HG03103 (cell line): Measurements from ENCODE around the gene NUAK1.
"Not testable (repeated sequence)": the region's sequence is repeated elsewhere in the genome, so short reads cannot be mapped to it uniquely, and the experiment has no call there.

Experiments used
- ATAC-seq: cut with Tn5 transposase; IDR thresholded peaks from one replicate; pipeline ENCODE4 v1.9.1; 2021; ENCODE audit warnings: low read depth; ENCODE audit not compliant: unreplicated experiment

NUAK1 gene

DNA sequence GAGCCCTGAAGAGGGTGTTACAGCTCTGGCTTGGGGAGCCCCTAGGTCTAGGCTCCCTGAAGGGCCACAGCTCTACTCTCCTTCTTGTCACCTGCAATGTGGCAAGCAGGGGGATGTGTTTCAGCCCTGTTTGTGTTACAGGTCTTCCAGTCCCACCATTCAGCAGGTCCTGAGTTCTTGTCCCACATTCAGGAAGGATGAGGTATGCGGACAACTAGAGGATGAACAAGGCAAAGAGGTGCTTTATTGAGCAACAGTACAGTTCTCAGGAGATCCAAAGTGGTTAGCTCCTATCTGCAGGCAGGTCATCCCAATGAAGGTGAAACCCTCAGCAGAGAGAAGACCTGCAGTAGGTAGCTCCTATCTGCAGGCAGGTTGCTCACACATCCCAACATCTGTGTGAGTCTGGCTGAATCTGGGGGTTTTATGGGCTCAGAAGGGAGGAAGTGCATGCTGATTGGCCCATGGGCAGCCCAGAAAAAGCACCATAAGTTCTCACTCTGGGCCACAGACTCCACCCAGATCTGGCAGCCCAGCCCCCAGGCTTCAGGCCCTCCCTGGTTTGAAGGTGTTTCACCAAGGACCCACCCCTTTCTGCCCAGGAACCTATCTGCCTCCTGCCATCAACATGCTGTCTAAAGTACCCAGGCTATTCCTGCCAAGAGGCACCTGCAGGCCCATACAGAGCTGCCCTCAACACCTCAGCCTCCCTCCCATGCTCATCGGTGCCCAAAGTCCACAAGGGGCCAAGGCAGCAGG lies 98.9 kb downstream of the NUAK1 start:
- ATAC-seq, result no peak

DNA sequence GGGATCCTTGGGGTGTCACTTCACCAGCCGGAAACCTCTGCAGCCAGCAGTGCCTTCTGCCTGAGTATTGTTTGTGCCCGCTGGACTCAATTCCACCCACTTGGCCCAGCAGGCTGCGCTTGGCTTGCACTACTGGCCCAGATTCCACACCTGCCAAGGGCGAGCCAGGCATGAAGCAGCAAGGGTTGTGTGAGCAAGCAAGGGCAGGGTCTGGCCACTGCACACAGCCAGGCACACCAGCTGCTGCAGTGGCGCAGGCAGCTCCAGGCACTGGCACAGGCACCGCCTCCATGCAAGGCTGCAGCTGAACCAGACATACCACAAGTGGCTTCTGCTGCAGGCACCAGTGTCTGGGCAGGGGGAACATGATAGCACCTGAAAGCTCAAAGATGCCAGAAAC lies 99.5 kb downstream of the NUAK1 start:
- ATAC-seq, result no peak

DNA sequence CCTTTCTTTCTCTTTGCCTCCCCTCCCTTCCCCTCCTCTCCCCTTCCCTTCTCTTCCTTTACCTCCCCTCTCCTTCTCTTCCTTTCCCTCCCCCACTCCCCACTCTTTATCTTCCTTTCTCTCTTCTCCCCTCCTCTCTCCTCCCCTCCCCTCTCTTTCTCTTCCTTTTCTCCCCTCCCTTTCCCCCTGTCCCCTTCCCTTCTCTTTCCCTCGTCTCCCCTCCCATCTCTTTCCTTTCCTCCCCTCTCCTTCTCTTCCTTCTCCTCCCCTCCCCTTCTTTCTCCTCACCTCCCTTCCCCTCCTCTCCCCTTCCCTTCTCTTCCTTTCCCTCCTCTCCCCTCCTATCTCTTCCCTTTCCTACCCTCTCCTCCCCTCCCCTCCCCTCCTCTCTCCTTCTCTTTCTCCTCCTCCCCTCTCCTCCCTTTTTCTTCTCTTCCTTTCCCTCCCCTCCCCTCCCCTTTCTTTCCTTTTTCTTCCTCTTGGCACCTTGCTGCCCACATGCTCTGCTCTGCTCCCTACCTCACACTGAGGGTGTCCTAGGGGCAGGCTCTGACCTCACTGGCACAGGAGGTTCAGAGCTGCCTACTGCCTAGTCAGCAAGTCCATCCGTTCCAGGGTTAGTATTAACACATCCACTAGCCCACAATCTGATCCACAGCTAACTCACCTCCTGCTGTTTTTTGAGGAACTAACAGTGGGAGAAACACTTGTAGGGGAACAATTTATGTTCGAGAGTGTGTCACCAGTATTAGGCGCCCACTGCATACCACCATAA lies 101.0 kb downstream of the NUAK1 start:
- ATAC-seq, result no peak

DNA sequence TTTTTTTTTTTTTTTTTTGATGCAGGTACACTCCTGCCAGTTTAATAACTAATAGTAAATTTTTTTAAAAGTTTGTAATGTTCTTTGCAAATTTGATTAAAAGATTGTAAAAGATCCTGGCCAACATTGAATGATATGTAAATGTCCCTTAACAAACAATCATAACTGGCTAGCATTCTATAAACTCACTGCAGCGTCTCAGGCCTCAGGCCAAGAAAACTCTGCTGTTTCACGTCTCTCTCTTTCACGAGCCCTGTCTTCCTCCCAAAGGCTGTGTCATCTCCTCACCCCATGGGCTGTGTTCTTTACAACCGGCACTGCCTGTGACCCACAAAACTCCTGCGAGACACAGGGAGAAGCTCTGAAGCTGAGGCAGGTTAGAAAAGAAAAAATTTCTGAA lies 103.3 kb downstream of the NUAK1 start:
- ATAC-seq, result no peak

DNA sequence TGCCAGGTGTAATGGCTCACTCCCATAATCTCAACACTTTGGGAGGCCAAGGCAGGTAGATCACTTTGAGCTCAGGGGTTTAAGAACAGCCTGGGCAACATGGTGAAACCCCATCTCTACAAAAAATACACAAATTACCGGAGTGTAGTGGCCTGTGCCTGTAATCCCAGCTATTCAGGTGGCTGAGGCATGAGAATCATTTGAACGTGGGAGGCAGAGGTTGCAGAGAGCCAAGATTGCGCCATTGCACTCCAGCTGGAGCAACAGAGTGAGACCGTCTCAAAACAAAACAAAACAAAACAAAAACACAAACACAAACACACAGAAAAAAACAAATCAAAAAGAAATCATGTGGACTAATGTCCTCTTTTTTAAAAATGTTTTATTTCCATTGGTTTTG lies 104.4 kb downstream of the NUAK1 start:
- no peak for ATAC-seq

DNA sequence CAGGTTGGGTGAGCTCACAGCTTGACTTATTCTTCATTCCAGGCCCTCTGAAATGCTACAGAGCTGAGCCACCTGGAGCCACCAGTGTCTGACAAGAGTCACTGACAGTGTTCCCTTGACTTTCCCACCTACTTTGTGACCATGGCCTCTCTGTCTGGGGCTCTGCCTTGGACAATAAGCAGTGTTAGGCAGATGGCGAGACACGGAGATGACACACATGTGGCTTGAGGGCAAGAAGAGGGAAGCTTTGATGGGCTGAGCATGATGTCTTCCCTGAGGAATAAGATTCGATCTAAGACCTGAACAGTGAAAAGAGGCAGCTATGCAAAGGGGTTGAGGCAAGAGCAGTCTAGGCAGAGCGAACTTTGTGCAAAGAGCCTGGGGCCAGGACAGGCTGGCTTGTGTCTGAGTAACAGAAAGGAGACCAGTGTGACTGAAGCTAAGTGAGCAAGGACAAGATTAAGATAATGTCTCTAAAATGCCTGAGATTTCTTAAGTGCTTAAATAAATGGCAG lies 105.5 kb downstream of the NUAK1 start:
- no peak for ATAC-seq

DNA sequence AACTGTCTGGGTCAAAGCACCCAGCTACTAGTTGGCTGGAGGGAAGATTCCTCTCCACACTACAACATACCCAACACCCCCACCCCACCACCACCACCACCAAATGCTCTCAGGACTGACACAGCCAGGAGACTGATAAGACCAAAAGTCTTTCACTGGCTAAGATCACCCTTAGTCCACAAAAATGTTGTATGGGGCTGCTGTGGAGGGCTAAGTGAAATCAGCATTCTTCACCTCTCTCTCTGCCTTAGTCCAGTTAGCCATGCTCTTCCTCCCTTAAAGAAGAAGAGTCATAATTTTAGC lies 106.2 kb downstream of the NUAK1 start:
- ATAC-seq, result no peak

DNA sequence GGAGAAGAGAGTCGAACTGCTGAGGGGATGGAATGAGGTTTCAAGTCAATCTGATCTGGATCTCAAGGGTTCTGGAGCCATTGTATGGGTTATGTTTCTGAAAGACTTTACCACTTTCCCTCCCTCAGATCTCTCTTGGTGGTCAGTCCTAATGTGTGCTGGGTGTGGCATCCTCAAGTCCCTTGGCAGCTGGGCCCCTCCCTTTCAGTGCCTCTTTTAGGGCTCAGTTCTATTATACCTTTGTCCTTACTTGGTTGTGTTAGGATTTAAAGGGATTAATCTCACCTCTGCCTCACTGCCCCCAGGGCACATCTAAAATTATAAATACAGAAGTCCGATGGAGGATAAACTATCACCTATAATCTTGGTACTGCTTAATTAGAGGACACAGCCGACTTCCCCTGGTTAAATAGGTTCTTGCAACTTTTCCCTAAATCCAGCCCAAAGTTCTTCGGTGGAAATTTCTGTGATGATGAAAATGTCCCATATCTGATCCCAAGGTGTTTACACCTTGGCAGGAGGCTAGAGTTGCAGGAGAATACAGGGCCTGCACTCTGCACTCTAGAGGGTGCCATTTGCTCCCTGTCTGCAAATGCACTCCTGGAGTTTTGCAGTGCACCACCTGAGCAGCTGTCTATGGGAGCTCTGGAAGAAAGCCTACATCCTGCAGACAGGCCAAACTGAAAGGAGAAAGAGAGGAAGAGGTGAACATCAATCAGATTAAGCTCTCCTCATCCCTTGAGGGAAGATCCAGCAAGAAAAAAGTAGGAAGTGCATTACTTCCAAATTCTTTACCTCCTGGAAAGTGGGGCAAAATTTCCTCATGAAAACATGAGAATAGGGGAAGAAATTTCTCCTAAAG lies 106.8 kb downstream of the NUAK1 start:
- no peak for ATAC-seq

DNA sequence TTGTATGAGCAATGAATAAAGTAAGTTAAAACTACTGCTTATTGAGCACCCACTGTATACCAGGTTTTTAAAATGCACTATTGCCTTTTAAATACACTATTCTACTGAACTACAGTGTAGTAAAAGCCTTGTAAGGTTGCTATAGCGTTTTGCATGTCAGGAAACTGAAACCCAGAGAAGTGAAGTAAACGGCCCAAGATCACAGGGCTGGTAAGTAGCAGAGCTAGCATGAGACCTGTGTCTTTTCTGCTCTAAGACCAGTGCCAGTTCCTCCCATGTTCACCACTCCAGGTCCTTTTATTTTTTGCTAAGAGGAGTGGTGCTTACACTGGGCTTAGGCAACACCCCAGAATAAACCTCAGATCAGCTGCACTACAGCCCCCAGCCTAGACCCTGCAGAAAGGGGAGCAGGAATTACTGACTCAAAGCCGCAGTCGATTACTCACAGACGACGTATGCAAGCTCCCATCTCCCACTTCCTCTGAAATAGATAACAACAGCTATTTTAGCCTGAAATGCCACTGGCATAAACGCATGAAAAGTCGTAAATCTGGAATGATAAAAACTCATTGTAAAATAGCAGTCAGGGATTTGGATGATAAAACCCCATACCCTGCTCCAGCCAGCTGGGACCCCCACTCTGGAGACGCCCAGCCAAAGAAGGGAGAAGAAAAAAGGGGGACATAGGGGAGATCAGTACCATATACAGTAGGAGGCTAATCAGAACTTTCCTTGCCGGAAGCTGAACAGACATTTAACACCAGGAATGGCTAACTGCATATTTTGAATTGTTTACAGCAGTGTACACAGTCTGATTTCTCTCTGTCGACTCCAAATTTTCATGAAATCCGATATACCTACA lies 108.3 kb downstream of the NUAK1 start:
- no peak for ATAC-seq

DNA sequence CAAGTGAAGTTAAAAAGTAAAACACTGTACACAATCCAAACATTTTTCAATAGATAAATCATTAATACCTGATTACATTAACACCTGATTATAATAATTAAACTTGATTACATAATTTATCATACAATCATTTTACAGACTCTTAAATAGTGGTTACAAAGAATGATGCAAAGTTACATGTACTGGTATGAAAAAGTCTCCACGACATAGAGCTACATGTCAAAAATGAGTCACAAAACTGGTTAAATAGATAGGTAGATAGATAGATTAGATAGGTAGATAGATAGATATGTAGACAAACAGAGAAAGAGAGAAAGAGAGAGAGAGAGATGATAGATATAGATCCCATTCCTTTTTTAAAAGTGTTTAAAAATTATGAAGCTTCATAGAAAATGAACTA lies 109.2 kb downstream of the NUAK1 start:
- no peak for ATAC-seq

DNA sequence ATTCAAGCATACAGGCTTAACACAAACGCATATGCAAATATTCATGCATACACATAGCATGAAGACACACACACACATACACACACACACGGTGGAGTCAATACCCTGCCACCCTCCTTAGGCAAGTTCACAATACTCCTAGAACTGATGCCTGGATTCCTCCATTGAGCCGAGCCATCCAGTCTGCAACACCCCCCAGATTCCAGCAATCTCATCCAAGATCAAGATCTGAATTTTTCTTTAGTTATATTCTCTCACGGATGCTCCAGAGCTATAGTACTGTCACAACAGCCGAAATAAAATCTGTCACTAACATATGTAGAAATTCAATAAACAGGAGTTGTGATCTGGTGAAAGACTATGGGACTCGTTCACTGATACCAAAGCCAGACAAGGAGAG lies 110.8 kb downstream of the NUAK1 start:
- ATAC-seq, result no peak

DNA sequence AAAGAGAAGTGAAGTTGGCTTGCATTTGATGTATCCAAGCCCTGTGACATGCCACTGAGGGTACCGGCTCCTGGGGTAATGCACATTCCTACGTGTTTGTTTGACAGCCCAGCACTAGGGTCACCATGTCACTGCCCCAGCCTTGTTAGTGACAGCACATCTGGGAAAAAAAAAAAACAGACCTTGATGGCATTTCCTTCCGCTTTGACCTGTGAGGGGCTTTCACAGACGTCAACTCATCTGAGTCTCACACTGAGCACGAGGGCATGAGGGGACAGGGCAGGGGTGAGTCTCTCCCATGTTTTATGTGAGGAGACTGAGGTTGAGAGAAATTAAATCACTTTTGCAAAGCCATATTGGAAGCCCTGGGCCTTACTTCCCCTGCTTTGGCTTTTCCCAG lies 111.5 kb downstream of the NUAK1 start:
- no peak for ATAC-seq

DNA sequence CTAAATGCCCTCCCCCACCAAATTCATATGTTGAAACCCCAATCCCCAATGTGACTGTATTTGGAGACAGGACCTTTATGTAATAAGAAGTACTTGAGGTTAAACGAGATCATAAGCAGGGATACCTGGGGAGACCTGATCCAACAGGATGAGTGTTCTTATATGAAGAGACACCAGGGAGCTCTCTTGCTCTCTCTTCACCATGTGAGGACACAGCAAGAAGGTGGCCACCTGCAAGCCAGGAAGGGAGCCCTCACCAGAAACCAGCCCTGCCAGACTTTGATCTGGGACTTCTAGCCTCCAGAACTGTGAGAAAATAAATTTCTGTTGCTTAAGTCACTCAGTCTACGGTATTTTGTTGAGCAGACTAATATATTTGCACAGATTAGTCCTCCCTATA lies 113.6 kb downstream of the NUAK1 start:
- no peak for ATAC-seq

DNA sequence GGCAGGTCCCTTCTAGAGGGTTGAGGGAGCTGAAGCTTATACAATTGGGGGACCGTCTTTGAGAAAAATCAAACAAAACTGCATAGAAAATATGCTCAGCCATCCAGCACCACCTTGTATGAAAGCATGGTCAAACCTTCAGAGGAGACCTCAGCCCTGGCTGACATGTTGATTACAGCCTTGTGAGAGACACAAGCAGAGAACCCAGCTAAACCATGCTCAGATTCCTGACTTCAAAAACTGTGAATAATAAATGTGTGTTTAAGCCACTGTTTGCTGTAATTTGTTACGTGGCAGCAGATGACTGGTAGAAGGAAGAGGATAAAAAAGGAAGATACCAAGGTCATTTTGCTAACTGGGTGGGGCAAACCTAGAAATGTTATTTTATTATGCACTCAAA lies 115.7 kb downstream of the NUAK1 start:
- ATAC-seq, result no peak

DNA sequence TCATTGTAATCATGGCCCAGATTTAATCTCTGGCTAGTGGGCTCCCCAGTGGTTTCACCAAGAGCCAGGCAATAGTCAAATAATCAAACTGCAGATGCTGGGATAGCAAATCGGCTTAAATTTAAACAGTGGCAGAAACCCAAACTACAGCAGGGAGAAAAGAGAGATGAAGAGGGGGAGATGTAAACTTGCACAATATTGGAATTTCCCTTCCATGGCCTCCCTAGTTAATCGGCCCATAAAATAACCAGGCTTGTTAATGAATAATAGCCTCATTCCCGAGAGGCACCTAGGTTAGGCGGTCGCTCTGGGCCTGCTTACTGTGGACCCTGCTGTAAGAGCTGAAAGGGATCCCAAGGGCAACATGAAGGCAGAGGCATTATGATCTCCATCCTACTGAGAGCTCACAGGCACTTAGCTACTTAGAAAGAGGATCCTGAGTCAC lies 116.2 kb downstream of the NUAK1 start:
- no peak for ATAC-seq

DNA sequence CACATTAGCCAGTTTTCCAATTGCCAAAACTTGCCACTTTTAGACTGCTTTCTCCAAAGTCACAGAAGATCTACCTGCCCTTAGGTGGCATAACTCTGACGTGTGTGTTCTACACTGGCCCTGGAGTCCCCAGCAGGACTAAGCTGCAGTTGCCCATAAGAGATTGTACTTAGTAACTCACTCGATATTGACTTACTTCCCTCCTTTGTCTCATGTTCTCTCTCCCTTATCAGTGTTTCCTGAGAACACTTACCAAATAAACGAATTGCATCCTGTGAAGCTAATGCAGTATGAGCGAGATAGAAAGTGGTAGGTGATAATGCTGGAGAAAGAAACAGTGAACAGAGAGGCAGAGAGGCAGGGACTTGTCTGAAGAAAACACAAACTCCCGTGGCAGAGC lies 117.2 kb downstream of the NUAK1 start:
- ATAC-seq, result no peak

DNA sequence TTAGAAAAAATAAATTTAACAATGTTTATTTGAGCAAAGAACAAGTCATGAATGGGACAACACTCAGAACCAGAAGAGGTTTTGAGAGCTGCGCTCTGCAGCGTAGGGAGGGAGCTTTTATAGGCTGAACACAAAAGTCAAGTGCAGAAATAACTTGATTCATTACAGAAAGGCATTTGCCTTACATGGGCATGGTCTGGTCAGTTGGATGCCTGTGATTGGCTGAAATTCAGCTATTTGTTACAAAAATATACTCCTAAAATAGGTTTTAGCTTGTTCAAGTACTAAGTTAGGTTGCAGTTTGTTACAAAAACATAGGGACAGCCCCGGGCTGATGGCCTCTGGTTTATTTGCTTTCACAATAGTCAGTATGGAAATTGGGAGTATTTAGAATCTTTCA lies 118.0 kb downstream of the NUAK1 start:
- ATAC-seq, result no peak

DNA sequence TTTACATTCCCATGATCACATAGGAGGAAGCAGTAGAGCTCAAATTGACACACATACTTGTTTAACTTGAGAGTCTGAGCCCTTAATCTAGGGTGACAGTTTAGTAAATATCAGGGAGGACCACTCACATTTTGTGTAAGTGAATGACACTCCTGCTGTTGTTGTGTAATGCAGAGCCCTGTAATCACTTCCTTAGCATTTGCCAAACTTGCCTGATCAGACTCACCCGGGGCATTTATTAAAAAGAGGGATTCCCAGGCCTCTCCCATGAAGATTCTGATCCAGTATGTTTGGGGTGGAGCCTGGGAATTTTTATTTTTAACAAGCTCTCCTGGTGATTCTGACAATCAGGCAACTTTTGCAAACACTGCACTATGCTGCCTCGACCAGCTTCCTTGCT lies 119.6 kb downstream of the NUAK1 start:
- ATAC-seq, result no peak

DNA sequence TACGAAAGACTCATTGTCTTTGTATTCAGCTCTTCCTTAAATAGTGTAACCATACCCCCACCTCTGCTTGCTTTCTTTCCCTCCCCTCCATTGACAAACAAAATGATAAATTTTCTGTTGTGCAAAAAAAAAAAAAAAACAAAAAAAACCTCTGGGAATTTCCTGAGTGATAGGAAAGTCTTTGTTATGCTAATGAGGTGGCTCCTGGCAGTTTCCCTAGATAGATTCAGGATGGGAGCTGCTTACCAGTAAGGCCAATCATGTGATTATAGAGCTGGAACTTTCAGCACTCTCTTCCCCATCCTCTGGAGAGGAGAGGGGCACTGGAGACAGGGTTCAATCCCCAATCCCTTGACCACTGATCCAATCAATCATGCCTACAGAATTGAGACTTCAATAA lies 120.5 kb downstream of the NUAK1 start:
- no peak for ATAC-seq

DNA sequence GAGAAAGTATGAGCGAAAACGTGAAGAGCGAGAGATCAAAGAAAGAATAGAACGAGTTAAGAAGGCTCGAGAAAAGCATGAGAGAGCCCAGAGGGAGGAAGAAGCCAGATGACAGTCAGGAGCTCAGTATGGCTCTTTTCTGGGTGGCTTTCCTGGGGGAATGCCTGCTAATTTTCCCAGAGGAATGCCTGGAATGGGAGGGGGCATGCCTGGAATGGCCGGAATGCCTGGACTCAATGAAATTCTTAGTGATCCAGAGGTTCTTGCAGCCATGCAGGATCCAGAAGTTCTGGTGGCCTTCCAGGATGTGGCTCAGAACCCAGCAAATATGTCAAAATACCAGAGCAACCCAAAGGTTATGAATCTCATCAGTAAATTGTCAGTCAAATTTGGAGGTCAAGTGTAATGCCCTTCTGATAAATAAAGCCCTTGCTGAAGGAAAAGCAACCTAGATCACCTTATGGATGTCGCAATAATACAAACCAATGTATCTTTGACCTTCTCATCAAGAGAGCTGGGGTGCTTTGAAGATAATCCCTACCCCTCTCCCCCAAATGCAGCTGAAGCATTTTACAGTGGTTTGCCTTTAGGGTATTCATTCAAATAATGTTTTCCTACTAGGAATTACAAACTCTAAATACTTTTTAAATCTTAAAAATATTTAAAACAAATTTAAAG lies 122.0 kb downstream of the NUAK1 start:
- ATAC-seq, result not testable (repeated sequence)
